Mammary epithelial cell (primary cell): ENCODE data around the gene NOTCH1.

Experiments
- EZH2 ChIP-seq: IDR thresholded peaks from 2 replicates; pipeline ENCODE4 v1.6.1; 2012; ENCODE audit warnings: low read length, inconsistent platforms, borderline replicate concordance
- TF ChIP-seq, protein P1 (sequence below), 2 donors: IDR thresholded peaks in 1 of 2; conservative IDR thresholded peaks in 1 of 2; 2 replicates each; pipeline ENCODE4 v1.5.1; 2011 to 2012; ENCODE audit warnings: inconsistent platforms in 2 of 2, low read length in 2 of 2, mild to moderate bottlenecking in 2 of 2, control low read depth in 1 of 2, low read depth in 1 of 2; ENCODE audit not compliant: insufficient read depth in 1 of 2; ENCODE audit errors: extremely low read depth in 1 of 2

DNA sequence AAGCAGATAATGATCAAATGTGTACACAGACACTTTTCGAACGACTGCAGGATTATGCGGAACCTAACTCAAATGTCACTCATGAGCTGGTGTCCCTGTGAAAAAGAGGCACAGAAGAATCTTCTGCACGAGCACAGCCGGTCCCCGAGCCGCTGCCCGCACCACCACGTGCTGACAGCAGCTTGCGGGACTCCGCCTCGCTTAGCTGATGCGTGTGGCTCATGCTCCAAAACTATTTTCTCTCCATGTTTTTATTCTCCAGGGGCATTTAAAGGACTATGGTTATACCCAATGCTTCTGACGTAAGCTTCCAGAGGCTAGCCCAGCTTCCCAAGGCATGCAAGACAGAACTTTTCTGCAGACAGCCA is 72.5 kb downstream of the NOTCH1 start:
- TF ChIP-seq, protein P1, sequence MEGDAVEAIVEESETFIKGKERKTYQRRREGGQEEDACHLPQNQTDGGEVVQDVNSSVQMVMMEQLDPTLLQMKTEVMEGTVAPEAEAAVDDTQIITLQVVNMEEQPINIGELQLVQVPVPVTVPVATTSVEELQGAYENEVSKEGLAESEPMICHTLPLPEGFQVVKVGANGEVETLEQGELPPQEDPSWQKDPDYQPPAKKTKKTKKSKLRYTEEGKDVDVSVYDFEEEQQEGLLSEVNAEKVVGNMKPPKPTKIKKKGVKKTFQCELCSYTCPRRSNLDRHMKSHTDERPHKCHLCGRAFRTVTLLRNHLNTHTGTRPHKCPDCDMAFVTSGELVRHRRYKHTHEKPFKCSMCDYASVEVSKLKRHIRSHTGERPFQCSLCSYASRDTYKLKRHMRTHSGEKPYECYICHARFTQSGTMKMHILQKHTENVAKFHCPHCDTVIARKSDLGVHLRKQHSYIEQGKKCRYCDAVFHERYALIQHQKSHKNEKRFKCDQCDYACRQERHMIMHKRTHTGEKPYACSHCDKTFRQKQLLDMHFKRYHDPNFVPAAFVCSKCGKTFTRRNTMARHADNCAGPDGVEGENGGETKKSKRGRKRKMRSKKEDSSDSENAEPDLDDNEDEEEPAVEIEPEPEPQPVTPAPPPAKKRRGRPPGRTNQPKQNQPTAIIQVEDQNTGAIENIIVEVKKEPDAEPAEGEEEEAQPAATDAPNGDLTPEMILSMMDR (conservative IDR thresholded peaks at IDR 0.05 in 1 of 2, IDR thresholded peaks at IDR 0.05 in 1 of 2; ENCODE audit: extremely low read depth in 1 of 2, insufficient read depth in 1 of 2, low read depth in 1 of 2, low read length in 2 of 2), result no peak
- no peak for TF ChIP-seq EZH2
